Activated T-cell treated with anti-CD3 and anti-CD28 coated beads, Interleukin-2, amount 50 U/mL, for 48 hours (primary cell): ENCODE data around the gene SERPINE3.

ENCODE experiments used
- DNase-seq, 2 experiments: peaks; one replicate each; pipeline ENCODE4 v3.0.0-alpha.2; 2020

Gene SERPINE3

DNA sequence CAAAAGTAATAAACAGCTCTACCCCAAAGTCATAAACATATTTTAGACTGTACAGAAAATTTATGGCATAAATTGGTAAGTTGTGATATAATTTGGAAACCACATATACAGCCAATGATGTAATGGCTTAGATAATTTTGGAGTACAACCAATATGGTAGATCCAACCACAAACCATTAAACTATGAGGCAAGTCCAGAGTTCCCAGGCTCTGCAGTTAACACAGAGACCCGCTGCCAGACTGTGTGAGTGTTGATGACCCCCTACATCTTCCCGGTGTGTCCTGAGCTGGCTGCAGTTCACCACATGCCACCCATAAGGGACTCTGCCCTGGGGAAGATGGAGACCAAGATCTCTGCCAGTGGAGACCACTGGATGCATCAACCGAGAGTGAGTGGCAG is 9.9 kb upstream of the SERPINE3 start:
- DNase-seq = no peak

- DNase-seq = no peak
Observed at GRCh38 chr13:51330791-51331190, 8.7 kb upstream of the SERPINE3 start.

- no peak for DNase-seq
Observed at GRCh38 chr13:51331354-51331861, 8.1 kb upstream of the SERPINE3 start.

- DNase-seq = no peak
Observed at GRCh38 chr13:51332566-51333361, 6.7 kb upstream of the SERPINE3 start.

- DNase-seq = no peak
Observed at GRCh38 chr13:51333421-51333820, 6.1 kb upstream of the SERPINE3 start.

- no peak for DNase-seq
Observed at GRCh38 chr13:51333826-51334225, 5.7 kb upstream of the SERPINE3 start.

DNA sequence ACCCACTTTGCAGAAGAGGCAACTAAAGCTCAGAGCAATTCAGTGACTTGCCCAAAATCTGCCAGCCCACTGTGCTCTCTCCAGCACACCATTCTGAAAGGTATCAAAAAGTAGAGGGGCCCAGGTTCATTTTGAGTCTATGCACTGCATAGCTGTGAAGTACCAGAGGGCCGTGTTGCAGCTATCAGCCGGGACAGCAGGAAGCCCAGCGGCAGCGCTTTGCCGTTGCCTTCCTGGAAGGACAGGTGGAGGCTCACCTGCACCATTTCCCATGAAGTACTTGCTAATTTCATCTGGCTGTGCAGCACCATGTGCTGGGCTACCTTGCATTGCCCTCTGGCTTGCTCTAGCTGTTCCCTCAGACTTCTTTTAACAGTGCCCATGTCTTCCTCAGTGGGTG is 2.7 kb upstream of the SERPINE3 start:
- DNase-seq = no peak

GRCh38 chr13:51339952-51340732 is 651 bp downstream of the SERPINE3 start:
- DNase-seq = no peak

DNA sequence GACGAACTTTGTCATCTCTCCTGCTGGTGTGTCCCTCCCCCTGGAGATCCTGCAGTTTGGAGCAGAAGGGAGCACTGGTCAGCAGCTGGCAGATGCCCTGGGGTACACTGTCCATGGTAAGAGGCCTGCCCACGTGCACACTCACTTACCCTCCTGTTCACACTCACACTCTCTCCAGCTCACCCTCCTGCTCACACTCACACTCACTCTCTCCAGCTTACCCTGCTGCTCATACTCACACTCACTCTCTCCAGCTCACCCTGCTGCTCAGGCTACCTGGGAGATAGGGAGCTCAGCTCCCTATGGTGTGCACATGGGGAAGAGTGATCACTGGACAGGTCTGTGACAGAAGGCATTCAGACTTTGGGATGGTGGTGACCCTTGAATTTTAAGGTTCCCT is 1.7 kb downstream of the SERPINE3 start:
- DNase-seq = no peak

DNA sequence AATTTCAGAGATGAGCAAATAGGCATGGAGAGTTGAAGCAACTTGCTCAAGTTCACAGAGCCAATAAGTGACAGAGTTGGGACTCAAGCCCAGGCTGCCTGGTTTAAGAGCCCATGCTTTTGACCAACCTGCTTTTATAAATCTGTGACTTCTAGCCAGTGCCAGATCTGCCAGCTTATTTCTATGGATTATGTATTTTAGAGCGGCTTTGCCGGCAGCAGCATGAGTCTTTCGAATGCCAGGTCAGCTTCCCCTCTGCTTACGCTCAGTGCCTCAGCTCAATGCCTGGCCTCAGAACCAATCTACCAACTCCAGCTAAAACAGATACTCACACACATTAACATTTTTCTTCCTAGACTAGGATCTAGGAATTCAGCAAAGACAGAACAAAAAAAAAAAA is 2.3 kb downstream of the SERPINE3 start:
- DNase-seq = no peak

DNA sequence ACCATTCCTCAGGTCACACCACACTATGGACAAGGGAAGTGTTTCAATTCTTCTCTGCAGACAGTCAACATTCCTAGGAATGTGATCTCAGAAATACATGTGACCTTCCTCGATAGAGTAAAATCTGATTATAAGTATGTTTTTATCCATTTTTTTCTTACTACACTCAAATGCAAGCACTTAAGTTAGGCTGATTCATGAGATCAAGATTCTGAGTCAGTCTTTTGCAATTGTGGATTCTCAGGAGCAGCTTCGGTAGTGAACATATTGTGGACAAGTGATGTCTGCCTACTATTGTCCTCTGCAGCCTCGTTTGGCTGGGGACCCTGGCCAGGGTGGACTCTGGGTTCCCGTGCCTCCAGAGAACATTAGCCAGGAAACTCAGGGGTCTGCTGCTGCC is 3.2 kb downstream of the SERPINE3 start:
- no peak for DNase-seq

- no peak for DNase-seq
Observed at GRCh38 chr13:51343475-51343874, 4.0 kb downstream of the SERPINE3 start.

DNA sequence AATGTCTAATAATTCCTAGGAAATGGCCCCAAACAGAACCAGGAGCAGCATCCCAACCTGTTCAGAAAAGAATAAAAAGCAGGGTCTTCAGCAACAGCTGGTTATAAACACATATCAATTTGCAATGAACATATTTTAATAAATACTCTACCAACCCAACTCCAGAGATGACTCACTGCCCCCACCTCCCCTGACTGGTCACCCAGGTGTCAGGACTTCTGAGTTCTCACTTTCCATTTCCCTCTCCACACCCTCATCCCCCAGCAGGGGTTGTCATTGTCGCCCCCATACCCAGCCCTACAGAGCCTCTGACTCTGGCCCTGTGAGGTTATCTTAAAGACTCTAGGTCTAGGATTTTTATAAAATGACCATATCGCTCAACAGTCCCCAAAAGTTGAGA is 6.9 kb downstream of the SERPINE3 start:
- DNase-seq = no peak

- no peak for DNase-seq
Observed at GRCh38 chr13:51347099-51347498, 7.6 kb downstream of the SERPINE3 start.

DNA sequence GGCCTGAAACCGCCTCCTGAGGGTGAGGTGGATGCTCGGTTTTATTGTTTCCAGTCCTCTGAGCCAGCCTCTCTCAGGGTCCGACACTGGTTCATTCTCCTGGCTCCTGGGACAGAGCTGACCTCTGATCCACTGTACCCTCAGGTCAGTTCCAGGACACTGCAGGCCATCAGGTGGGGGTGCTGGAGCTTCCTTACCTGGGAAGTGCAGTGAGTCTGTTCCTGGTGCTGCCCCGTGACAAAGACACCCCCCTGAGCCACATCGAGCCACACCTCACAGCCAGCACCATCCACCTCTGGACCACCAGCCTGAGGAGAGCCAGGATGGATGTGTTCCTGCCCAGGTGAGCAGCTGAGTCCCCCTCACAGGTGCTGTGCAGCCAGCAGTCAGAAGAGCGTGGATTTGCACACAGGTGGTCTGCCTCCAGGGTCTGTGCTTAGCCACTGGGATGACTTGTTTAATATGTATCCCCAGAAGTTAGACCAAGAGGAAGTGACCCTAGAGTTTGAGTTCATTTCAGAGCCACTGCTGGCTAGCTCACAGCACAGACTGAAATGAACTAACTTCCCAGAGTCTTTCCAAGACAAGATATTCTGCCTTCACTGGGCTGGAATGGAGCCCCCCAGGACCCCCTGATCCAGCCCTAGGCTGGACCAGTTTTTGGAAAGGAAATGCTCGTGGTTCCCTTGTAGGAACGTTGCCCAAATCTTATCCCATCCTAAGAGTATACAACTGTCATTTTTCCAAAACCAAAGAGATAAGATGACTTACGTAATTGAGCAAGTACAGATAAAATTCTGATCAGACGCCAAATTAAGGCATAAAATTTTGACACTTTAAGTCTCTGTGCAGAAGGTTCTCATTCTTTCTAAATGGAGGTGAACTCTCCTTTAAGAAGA is 8.8 kb downstream of the SERPINE3 start:
- no peak for DNase-seq

DNA sequence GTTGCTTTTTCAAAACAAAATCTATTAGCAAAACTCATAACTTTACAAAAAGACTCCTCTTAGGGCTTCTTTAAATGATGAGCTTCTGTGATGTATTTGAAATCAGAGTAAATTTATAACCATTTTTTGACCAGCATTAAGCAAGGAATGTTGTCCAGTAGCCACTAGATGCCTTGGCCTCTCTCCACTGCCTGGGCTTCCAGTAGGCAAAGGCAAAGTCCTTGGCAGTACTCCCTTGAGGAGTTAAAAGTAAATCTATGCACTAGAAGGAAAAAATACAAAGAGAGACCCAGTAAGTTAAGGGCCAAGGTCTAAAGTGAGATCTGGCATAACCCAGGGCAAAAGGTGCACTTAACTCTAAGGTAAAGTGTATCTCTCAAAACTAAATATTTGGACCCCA is 9.5 kb downstream of the SERPINE3 start:
- DNase-seq = no peak

DNA sequence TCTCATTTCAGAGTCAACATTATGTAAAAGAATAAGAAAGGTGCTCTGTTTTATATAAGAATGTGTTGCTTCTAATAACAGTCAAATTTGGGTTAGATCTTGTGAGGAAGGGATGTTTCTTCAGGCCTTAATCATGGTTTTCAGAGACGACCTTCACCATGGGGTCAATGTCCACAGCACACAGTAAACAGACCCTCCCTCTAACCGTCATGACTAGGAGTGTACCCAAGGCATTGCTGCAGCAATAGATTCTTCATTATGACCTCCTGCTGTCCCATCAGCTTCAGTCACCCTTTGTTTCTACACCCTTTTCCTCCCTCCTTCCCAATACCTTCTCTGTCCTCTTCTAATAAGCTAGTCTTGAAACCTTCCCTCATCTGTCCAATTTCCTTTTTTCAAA is 15.7 kb downstream of the SERPINE3 start:
- no peak for DNase-seq

DNA sequence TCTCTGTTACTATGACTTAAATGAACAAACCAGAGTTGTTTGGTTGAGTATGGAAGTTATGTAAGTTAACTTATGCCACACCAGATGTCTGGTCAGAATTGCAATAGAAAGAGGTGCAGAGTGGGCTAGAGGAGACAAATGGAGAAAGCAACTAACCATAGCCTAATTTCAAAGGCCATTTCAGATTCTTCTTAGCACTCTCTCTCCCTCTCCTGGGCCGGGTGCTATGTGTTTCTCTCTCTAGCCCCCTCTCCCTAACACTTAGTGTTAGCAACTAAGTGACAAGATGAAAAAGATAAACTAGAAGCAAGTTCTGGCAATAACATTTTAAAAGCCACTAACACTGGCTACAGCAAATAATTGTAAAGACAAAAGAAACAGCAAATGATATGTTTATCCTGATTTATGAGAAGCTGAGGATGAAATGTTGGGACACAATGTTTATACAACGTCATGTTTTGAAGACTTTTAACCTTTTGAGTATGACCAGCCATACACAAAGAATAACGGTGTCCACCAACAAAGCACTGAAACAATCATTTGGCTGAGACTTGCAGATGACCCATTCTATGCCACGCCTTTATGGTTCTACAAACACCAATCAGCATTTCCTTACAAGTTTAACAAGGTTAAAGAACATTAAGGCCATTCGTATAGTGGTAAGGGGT is 18.6 kb downstream of the SERPINE3 start:
- DNase-seq = no peak

GRCh38 chr13:51359352-51359751 is 19.9 kb downstream of the SERPINE3 start:
- DNase-seq = no peak

DNA sequence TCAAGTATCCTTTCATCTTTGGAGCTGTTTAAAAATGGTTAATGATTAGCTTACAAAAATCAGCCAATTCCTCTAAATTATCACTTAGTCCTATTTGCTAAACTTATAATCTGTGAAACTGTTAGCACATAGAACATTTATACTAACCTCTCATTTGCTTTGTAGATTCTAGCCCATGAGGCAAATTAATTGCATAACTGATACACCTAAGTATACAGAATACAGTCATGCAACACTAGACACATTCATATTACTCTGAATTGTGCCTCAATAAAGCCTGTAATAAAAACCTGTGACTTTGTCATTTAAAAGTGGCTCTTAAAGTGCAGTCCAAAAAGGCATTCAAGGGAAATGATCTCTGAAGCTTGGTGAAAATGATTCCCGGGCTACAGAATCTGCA is 21.0 kb downstream of the SERPINE3 start:
- no peak for DNase-seq

DNA sequence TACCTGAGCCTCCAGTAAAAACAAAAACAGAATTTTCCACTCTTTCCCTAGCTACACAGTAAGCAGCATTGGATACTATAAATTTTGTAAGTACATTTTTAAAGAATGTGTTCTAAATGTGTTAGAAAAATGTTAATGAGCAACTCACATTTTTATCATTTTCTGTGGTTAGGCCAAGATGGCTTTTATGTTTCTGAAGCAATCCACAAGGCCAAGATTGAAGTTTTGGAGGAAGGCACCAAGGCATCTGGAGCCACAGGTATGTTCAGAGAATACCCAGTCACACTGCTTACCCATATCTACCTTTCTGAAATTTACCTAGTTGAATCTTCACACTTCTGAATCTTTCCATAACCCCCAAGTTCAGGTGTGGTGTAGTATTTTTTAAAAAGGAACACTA is 21.6 kb downstream of the SERPINE3 start:
- DNase-seq = no peak

- no peak for DNase-seq
Observed at GRCh38 chr13:51363625-51364024, 24.1 kb downstream of the SERPINE3 start.
